Stomach (tissue), 4 donors: ENCODE data around the gene CIBAR2.

Source experiments
- CTCF ChIP-seq, 7 experiments: fragments of 450-650 bp in 4 of 7; fragments of 200-600 bp in 3 of 7; sonication (generic) in 3 of 7; IDR thresholded peaks; one replicate each; pipeline ENCODE4 v1.5.1; 2016 to 2019; ENCODE audit warnings: antibody characterized with exemption in 7 of 7, control low read depth in 2 of 7, mild to moderate bottlenecking in 1 of 7
- EP300 ChIP-seq: sonication (generic); formaldehyde crosslinking; IDR thresholded peaks from one replicate; pipeline ENCODE4 v1.6.1; 2017; ENCODE audit warnings: antibody characterized with exemption
- POLR2AphosphoS5 ChIP-seq, 3 donors: sonication (generic); formaldehyde crosslinking; IDR thresholded peaks; one replicate each; pipeline ENCODE4 v1.6.1; 2016; ENCODE audit warnings: antibody characterized with exemption in 3 of 3

DNA sequence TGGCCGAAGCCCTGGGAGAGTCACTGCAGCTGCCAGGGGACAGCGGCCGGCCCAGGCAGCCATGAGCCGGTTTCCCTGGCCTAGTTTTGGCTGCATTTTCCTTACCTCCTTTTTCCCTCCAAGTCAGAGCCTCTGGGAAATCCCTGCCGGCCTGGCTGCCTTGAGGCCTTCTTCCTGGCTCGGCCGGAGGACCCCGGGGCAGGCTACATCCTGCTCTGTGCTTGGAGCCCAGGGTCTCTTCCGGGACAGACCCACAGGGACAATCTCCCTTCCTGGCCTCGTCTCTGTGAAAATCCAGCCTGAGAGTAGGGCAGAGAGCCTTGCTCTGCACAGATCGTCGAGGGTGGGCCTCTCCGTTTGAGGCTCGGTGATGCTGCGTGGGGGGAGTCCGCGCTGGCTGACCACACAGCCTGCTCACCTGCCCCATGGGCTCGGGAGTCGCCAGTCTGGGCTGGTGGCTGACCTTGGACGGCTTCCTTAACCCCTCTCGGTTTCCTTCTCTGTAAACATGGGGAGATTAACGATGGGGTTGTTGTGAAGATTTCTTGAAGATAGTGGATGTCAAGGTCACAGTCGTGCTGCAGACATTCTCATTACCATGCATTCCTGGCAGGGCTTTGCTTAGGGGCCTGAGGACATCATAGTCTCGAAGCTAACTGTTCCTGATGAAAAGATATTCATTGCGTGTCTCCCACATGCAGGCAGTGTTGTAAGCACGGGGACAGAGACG lies 34.8 kb upstream of the CIBAR2 start:
- TF ChIP-seq CTCF (IDR thresholded peaks at IDR 0.05) (no peak), POLR2AphosphoS5 (IDR thresholded peaks at IDR 0.05) (no peak), EP300 (no peak)
